A549 treated with RU486 at 1 μM for 4 hours (cell line): ENCODE measurements around the gene ZNF12. TPM values are rescaled to one million over a fixed set of nuclear protein-coding genes. Genes with fewer than 3 reads are reported as not detected.

Experiments used
- total RNA-seq: library from RNA; stranded (reverse); fragments of 200-300 nt; extraction: Qiagen RNA extraction; gene quantifications from 5 replicates; pipeline ENCODE4 v1.2.3, GENCODE V29; 2022; ENCODE audit warnings: low read depth

The ZNF12 gene
- total RNA-seq, result 5.8 to 12.8 TPM (median 10.9 TPM) in 5 replicates

DNA sequence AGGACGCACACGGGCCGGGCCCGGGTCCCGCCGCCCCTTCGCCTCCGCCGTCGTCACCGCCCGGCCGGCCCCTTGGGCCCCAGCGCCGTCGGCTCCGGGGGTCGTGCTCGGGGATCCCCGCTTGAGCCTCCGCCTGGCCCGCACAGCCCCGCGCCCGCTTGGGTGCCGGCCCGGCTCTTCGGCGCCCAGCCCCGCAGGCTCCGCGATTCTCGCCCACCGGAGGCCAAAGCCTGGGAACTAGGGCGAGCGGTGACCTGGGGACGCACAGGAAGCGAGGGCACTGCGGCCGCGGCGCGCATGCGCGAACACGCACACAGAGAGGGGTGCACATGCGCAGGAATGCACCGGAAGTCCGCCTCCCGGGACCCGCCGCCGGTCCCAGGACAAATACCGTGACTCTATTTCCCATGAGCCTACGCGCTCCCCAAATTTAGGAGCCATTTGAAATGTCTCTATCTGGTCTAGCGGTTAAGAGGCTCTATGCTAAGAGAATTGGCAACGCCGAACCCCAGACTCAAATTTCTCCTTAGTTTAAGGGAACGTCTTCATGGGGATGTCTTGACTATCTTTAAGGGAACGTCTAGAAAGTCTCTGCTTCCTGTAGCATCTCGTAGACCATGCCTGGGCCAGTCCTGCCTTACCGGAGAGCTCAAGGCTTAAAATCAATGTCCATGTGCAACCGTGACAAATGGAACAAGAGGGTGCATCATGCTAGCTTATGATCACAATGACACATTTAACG, at the start of gene ZNF12:
ZNF12 (minus strand) TSS at position 282 of the 742 bp plus-strand sequence. CDS start 1,774 bp downstream, outside the sequence.

GRCh38 chr7:6753964-6754363, 47.2 kb upstream of the ZNF12 start, which contains the start of gene RSPH10B2:
Gene RSPH10B2 (plus strand): TSS chr7:6754103. CDS start chr7:6757678, 3,575 bp downstream.

Other genes starting within 250 kb of the ZNF12 start
- 110 to 157 TPM (median 142 TPM) in 5 replicates for gene KDELR2, start 222.8 kb downstream of the ZNF12 start, total RNA-seq
- gene GRID2IP, start 155.5 kb downstream of the ZNF12 start, total RNA-seq, result 0.03 TPM in 1 of 5 replicates, not detected in the others
- 46.9 to 61.0 TPM (median 47.5 TPM) in 5 replicates for gene ZDHHC4, start 129.5 kb downstream of the ZNF12 start, total RNA-seq
- gene INTS15, start 116.9 kb downstream of the ZNF12 start, total RNA-seq, result 20.5 to 28.9 TPM (median 25.1 TPM) in 5 replicates
- 1.8 to 2.9 TPM (median 2.3 TPM) in 5 replicates for gene ZNF853, start 91.3 kb downstream of the ZNF12 start, total RNA-seq
- gene ZNF316, start 69.6 kb downstream of the ZNF12 start, total RNA-seq, result 8.5 to 15.7 TPM (median 14.6 TPM) in 5 replicates
- 0.15 to 0.16 TPM in 2 of 5 replicates, not detected in the others for gene RSPH10B2, start 47.2 kb upstream of the ZNF12 start, total RNA-seq
- gene CCZ1B, start 119.3 kb upstream of the ZNF12 start, total RNA-seq, result 21.9 to 47.9 TPM (median 25.7 TPM) in 5 replicates